Epithelial cell of esophagus (primary cell): ENCODE results near the gene TLR9.

Source experiments
- DNase-seq: peaks from one replicate; pipeline ENCODE4 v3.0.0; 2010; ENCODE audit warnings: low read depth
- H3K4me3 ChIP-seq: 2 replicates; pipeline ENCODE4 v1.5.1; 2011; ENCODE audit warnings: mild to moderate bottlenecking, low read length, control low read depth
- TF ChIP-seq, protein P1 (sequence below): IDR thresholded peaks from 2 replicates; pipeline ENCODE4 v1.5.1; 2011; ENCODE audit warnings: low read depth, mild to moderate bottlenecking, low read length, control low read depth, inconsistent platforms; ENCODE audit not compliant: insufficient read depth; ENCODE audit errors: missing control alignments

The TLR9 gene

DNA sequence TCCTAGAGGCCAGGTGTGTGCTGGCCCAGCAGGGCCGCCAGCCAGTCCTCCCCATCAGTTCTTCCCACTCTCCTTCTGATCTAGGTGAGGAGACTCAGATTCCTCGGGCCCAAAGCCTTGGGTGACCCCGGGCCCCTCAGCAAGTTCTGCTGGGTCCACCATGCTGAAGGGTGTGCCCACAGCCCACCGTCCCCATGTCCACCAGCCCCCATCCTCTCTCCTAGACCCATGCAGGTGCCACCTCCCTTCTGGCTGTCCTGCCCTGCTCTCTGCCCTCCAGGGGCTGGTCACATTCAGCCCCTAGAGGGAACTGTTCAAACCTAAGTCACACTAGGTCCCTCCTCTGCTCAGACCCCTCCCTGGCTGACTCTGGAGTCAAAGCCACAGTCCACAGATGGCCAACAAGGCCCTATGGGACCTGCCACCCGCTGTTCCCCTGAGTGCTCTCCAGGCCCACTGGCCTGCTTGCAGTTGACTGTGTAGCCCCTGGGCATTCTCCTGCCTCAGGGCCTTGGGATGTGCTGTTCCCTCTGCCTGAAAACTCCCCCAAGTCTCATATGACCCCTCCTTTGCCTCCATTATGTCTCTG, 878 bp upstream of the TLR9 start:
- TF ChIP-seq, protein P1, sequence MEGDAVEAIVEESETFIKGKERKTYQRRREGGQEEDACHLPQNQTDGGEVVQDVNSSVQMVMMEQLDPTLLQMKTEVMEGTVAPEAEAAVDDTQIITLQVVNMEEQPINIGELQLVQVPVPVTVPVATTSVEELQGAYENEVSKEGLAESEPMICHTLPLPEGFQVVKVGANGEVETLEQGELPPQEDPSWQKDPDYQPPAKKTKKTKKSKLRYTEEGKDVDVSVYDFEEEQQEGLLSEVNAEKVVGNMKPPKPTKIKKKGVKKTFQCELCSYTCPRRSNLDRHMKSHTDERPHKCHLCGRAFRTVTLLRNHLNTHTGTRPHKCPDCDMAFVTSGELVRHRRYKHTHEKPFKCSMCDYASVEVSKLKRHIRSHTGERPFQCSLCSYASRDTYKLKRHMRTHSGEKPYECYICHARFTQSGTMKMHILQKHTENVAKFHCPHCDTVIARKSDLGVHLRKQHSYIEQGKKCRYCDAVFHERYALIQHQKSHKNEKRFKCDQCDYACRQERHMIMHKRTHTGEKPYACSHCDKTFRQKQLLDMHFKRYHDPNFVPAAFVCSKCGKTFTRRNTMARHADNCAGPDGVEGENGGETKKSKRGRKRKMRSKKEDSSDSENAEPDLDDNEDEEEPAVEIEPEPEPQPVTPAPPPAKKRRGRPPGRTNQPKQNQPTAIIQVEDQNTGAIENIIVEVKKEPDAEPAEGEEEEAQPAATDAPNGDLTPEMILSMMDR: no peak
- DNase-seq: no peak
- H3K4me3 ChIP-seq: no peak overlapping the region

DNA sequence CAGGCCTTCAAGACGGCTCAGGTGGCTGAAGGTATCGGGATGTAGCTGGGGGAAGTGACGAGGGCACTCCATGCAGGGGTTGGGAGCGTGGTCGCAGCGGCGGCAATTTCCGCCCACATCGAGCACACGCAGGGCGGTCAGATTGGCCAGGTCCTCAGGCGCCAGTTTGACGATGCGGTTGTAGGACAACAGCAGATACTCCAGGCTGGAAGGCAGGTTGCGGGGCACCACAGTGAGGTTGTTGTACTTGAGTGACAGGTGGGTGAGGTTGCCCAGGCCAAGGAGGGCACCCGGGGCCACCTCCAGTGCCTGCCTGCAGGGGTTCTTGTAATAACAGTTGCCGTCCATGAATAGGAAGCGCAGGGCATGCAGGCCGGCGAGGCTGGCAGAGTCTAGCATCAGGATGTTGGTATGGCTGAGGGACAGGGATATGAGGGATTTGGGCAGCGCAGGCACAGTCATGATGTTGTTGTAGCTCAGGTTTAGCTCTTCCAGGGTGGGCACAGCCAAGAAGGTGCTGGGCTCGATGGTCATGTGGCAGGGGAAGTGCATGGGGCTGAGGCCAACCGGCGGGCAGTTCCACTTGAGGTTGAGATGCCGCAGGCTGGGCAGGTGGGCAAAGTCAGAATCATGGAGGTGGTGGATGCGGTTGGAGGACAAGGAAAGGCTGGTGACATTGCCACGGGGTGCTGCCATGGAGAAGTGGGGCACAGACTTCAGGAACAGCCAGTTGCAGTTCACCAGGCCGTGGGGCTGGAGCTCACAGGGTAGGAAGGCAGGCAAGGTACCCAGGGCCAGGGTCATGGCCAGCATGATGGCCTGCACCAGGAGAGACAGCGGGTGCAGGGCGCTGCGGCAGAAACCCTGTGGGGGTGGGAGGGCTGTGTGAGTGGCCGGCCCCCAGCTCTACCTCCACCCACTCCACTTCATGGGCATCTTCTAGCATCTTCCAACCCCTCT, 1.7 kb downstream of the TLR9 start:
- TF ChIP-seq, protein P1: no peak

DNA sequence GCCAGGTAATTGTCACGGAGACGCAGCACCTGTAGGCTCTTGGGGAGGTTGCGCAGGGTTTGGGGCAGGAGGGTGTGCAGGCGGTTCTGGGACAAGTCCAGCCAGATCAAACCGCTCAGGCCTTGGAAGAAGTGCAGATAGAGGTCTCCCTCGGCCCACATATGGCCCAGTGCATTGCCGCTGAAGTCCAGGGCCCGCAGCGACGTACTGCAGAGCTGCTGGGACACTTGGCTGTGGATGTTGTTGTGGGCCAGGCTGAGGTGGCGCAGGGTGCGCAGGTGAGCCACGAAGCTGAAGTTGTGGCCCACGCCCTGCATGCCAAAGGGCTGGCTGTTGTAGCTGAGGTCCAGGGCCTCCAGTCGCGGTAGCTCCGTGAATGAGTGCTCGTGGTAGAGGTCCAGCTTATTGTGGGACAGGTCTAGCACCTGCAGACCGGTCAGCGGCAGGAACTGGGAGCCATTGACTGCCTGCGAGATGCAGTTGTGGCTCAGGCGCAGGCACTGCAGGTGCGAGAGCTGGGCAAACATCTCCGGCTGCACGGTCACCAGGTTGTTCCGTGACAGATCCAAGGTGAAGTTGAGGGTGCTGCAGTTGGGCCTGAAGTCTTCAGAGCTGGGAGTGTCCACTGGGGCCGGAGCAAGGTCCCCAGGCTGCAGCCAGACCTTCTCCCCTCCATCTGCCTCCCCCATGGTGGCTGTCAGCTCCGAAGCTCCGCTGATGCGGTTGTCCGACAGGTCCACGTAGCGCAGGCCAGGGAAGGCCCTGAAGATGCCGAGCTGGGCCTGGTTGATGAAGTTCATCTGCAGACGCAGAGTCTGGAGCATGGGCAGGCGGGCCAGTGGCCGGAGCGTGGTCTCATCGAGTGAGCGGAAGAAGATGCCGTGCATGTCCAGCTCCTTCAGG, 2.9 kb downstream of the TLR9 start:
- no peak for DNase-seq
- TF ChIP-seq, protein P1: no peak
- no peak overlapping the region for H3K4me3 ChIP-seq

More for the DNA sequence above, 1.7 kb downstream of the TLR9 start:
- DNase-seq: no peak
- H3K4me3 ChIP-seq: no peak overlapping the region

DNA sequence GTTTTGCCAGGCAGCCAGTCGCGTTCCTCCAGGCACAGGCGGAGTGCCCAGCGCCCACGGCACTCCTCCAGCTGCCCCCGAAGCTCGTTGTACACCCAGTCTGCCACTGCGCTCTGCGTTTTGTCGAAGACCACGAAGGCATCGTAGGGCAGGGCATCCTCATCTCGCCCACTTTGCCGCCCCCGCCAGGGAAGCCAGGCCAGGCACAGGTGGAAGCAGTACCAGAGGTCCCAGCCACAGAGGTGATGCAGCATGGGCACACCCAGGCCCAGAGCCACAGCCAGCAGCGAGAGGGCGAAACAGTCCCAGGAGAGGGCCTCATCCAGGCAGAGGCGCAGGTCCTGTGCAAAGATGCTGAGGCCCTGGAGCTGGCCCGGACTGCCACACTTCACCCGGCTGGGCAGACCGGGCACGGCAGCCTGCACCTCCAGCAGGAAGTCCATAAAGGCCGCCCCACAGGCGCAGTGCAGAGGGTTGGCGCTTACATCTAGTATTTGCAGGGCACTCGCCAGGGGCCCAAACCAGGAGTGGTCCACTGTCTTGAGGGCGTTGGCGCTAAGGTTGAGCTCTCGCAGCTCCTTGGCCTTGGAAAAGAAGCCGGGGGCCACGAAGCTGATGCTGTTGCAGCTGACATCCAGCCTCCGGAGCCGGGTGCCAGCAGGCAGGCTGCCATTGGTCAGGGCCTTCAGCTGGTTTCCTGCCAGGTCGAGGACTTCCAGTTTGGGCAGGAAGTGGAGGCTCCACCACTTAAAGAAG, 3.7 kb downstream of the TLR9 start:
- H3K4me3 ChIP-seq: no peak overlapping the region
- TF ChIP-seq, protein P1: no peak
- no peak for DNase-seq

DNA sequence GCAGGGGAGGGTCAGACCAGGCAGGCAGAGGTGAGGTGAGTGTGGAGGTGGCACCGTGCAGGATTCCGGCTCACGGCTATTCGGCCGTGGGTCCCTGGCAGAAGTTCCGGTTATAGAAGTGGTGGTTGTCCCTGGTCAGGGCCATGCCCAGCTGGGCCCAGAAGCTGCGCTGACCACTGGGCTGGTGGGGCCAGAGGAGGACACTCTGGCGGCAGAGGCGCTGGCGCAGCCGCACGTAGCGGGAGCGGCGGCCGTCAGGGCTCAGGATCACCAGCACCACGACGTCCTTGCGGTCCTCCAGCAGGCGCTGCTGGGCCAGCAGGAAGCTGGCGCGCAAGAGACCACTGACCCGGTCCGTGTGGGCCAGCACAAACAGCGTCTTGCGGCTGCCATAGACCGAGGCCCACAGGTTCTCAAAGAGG, 4.3 kb downstream of the TLR9 start:
- H3K4me3 ChIP-seq: no peak overlapping the region
- TF ChIP-seq, protein P1: no peak
- no peak for DNase-seq
